GM12875 (cell line): ENCODE measurements around the gene TMEM217.

Source experiments
- H3K4me3 ChIP-seq: one replicate; pipeline ENCODE4 v1.5.1; 2011; ENCODE audit warnings: low read depth, low read length, control low read depth
- TF ChIP-seq, protein P1 (sequence below): IDR thresholded peaks from 2 replicates; pipeline ENCODE4 v1.5.1; 2011; ENCODE audit warnings: low read depth, mild to moderate bottlenecking, control low read depth, inconsistent platforms, low read length, moderate library complexity, borderline replicate concordance; ENCODE audit not compliant: insufficient read depth

TMEM217 gene

DNA sequence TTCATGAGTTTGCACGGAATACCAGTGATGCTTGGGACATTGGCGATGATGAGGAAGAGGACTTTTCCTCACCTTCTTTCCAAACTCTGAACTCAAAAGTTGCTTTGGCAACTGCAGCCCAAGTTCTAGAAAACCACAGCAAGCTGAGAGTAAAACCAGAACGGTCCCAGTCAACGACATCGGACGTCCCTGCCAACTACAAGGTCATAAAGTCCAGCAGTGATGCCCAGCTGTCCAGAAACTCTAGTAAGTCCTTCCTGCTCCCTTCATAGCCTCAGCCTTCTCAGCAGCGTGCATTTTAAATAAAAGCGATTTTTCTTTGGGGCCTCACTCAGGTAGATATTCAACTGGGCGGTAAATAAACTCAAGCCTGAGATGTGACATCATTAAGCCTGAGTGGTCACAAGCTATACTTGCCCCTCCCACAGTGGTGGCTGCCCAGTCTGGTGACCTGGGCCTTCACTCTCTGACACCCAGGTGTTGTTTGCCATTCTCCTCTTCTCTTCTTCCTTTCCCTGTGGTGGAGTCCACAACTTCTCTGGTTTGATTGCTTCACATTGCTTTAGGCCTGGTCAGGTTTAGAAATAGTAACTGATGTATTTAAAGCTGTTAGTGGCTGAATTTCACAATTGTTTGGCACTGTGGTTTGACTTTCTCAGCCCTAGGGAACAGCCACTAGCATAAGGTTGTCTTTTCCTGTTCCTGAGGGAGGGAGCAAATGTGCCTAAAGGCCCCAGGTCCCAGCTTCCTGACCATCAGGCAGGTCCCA is 21.6 kb upstream of the TMEM217 start:
- TF ChIP-seq, protein P1, sequence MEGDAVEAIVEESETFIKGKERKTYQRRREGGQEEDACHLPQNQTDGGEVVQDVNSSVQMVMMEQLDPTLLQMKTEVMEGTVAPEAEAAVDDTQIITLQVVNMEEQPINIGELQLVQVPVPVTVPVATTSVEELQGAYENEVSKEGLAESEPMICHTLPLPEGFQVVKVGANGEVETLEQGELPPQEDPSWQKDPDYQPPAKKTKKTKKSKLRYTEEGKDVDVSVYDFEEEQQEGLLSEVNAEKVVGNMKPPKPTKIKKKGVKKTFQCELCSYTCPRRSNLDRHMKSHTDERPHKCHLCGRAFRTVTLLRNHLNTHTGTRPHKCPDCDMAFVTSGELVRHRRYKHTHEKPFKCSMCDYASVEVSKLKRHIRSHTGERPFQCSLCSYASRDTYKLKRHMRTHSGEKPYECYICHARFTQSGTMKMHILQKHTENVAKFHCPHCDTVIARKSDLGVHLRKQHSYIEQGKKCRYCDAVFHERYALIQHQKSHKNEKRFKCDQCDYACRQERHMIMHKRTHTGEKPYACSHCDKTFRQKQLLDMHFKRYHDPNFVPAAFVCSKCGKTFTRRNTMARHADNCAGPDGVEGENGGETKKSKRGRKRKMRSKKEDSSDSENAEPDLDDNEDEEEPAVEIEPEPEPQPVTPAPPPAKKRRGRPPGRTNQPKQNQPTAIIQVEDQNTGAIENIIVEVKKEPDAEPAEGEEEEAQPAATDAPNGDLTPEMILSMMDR: no peak

DNA sequence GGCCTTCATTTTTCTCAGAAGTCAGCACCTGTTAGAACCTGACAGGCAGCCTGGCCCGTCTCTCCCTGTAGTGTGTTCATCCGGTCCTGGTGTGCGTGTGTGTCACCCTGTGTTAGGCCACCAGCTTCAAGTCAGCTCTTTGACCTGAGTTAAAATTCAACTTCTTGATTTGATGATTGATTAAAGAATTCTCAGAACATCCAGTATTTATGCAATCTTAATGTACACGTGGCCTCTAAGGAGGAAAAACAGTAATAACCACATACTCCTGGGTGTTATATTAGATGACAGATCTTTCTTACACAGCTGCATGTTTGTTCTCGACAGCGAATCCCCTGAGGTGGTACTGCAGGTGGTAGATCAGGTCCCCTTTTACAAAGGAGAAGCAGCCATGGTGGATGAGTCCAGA is 19.1 kb upstream of the TMEM217 start:
- H3K4me3 ChIP-seq: no peak overlapping the region
- TF ChIP-seq, protein P1: no peak

More for the DNA sequence above, 21.6 kb upstream of the TMEM217 start:
- no peak overlapping the region for H3K4me3 ChIP-seq

DNA sequence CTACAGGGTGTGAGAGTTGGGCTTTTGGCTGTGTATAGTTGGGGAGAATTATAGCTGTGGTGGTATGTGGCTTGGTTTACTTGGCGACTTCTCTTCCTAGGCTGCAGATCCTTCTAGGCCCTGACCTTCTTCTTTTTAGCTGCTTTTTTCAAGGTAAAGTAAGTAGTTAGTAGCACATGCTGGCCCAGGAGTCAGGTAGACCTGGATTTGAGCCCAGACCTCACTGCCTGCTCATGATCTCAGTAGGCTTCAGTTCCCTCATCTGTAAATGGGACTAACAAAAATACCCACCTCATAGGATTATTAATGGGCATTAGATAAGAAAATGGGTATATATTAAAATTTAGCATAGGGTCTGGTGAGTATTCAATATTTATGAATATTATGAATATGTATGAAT is 17.4 kb upstream of the TMEM217 start:
- TF ChIP-seq, protein P1: no peak

DNA sequence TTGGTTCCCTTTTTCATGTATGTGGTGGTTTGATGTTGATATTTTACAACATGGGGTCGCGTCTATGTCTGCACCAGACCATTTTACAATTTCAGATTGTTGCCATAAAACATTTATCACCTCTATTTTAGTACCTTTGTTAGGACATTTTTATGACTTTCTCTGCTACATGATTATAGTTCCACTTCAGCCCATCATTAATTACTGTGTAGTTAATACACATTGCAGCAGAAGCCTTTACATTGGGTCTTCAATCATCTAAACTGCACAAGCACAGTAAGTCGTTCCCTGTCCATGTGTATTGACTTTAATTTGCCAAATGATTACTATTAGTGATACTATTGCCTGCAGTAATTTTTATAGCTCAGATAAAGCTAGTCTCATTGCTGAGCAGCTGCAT is 15.7 kb upstream of the TMEM217 start:
- H3K4me3 ChIP-seq: no peak overlapping the region
- TF ChIP-seq, protein P1: no peak

More for the DNA sequence above, 17.4 kb upstream of the TMEM217 start:
- no peak overlapping the region for H3K4me3 ChIP-seq

DNA sequence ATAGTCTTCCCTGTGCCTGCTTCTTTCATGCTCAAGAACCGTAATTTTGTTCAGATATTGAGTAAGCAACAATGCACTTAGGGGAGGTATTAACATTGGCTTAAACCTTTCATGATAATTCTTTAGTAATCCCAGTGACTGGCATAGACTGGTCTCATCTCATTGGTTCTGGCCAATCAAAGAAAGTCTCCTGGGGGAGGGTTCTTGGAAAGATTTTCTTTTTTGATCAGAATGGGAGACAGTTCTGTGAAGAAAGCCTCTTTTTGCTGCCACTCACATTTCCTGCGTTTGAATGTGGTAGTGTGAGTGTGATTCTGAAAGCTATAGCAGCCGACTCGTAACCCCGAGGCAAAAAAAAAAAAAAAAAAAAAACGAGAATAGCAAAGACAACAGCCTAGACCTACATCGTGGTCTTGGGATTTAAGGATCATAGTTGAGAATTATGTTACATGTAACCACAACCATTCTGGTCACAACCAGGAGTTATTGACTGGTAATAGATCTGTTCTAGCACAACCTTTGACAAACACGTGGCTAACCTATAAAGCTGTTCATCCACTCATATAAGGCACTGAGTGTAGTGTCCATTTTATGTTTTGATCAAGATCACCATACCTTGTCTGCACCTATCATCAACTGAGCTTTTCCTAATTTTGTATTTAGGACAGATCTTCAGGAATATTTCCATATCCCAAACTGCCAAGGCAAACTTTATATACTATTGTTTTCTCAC is 15.1 kb upstream of the TMEM217 start:
- H3K4me3 ChIP-seq: no peak overlapping the region
- TF ChIP-seq, protein P1: no peak

DNA sequence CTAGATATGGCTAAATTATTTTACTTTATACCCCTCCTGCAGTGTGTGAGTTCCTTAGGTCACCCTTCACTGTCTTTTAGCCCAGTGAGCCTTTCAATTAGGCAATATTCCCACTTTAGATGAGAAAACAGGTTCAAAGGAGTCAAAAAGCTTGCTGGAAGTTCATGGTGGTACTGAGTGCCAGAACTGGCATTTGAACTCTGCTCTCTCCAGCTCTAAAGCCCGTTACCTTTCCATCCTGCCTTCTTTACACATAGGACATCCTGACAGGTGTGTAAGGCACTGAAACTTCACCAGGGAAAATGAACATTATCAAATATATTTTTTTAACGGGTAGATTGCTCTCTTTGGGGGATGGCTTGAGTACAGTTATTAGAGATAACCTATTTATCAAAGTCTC is 11.2 kb upstream of the TMEM217 start:
- H3K4me3 ChIP-seq: no peak overlapping the region
- TF ChIP-seq, protein P1: no peak
